NCI-H2107 (cell line): ENCODE results near the gene S100A1.
A peak's percentile ranks its signal among the peaks of the same experiment; 100 is the strongest.
"Not testable (repeated sequence)": the region's sequence is repeated elsewhere in the genome, so short reads cannot be mapped to it uniquely, and the experiment has no call there.

Source experiments
- DNase-seq: peaks from one replicate; lab custom pipeline; 2025; lab: John Stamatoyannopoulos, UW

The S100A1 gene

GRCh38 chr1:153658400-153659174 is 30.4 kb downstream of the S100A1 start, which contains the start of gene SNAPIN:
TSS of gene SNAPIN (plus strand) at chr1:153658703. CDS start at chr1:153658744, 41 bp downstream.
- DNase-seq, result peak; percentile 89

GRCh38 chr1:153659175-153659534 is 30.9 kb downstream of the S100A1 start:
- no peak for DNase-seq

- DNase-seq, result no peak
Measured at GRCh38 chr1:153659656-153660055, 31.4 kb downstream of the S100A1 start.

GRCh38 chr1:153661111-153661708 is 33.0 kb downstream of the S100A1 start:
- DNase-seq, result no peak

GRCh38 chr1:153662269-153662668 is 34.0 kb downstream of the S100A1 start:
- no peak for DNase-seq

GRCh38 chr1:153663211-153663610 is 35.0 kb downstream of the S100A1 start:
- DNase-seq, result no peak

- no peak for DNase-seq
Measured at GRCh38 chr1:153667439-153667838, 39.2 kb downstream of the S100A1 start.

- not testable (repeated sequence) for DNase-seq
Measured at GRCh38 chr1:153668672-153669071, 40.4 kb downstream of the S100A1 start.

- no peak for DNase-seq
Measured at GRCh38 chr1:153669606-153670005, 41.4 kb downstream of the S100A1 start.

- DNase-seq, result no peak
Measured at GRCh38 chr1:153670257-153670858, 42.1 kb downstream of the S100A1 start.

- DNase-seq, result peak; percentile 99
Measured at GRCh38 chr1:153670859-153671627, 42.8 kb downstream of the S100A1 start, which contains the start of gene ILF2. TSS of gene ILF2 (minus strand) at chr1:153670993. CDS start at chr1:153670922, 71 bp downstream.

- DNase-seq, result not testable (repeated sequence)
Measured at GRCh38 chr1:153671628-153672353, 43.6 kb downstream of the S100A1 start.

GRCh38 chr1:153673511-153673910 is 45.3 kb downstream of the S100A1 start:
- DNase-seq, result no peak

- DNase-seq, result no peak
Measured at GRCh38 chr1:153677718-153678518, 49.7 kb downstream of the S100A1 start.

- no peak for DNase-seq
Measured at GRCh38 chr1:153678519-153679336, 50.5 kb downstream of the S100A1 start, which contains the start of gene NPR1. TSS of gene NPR1 (plus strand) at chr1:153678688. CDS start at chr1:153679109, 421 bp downstream.

GRCh38 chr1:153679337-153680119 is 51.3 kb downstream of the S100A1 start:
- no peak for DNase-seq

GRCh38 chr1:153680120-153680403 is 51.8 kb downstream of the S100A1 start:
- no peak for DNase-seq
